GM18520 (cell line): ENCODE data around the gene BOK.
A peak's percentile ranks its signal among the peaks of the same experiment; 100 is the strongest.

Source experiments
- ATAC-seq: cut with Tn5 transposase; IDR thresholded peaks from one replicate; pipeline ENCODE4 v1.9.1; 2021; ENCODE audit not compliant: unreplicated experiment

The BOK gene

DNA sequence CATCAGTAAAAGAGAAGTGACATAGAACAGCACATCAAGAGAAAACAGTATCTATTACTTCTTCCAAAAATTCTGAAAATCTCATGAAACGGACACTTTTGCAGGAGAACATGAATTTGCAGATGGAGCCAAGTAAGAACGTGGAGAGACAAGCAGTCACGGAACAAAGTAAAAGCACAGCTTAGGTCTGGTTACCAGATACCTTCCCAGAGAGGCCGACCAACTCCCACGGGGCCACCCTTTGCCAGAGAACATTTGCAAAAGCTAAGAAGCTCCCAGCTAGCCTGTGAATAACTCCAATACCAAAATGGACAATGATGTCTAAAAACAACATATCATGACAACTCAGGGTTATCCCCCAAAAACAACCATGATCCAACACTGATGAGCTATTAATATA lies 39.5 kb downstream of the BOK start:
- no peak for ATAC-seq

DNA sequence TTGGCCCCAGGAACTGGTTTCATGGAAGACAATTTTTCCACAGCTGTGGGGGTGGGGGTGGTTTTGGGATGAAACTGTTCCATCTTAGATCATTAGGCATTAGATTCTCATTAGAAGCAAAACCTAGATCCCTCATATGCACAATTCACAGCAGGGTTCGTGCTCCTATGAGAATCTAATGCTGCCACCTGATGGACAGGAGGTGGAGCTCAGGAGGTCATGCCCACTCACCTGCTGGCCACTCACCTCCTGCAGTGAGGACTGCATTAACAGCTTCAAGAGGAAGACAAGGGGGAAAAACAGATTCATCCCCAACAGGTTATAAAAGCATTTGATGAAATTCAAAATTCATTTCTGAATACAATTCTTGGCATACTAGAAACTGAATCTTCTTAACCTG lies 39.9 kb downstream of the BOK start:
- ATAC-seq, result no peak

DNA sequence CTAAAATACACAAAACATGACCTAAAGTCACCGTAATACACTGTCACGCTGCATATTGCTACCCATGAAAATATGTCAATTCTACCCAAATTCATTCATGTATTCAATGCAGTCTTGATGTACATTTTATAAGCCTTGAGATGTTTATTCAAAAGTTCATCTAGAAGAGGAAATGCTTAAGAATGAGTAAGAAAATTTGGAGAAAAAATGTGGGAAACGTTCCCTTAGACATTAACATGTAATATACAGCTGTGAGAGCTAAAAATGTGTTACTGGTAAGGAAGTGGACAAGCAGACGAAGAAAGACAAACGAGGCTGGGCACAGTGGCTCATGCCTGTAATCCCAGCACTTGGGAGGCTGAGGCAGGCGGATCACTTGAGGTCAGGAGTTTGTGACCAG lies 41.1 kb downstream of the BOK start:
- no peak for ATAC-seq

DNA sequence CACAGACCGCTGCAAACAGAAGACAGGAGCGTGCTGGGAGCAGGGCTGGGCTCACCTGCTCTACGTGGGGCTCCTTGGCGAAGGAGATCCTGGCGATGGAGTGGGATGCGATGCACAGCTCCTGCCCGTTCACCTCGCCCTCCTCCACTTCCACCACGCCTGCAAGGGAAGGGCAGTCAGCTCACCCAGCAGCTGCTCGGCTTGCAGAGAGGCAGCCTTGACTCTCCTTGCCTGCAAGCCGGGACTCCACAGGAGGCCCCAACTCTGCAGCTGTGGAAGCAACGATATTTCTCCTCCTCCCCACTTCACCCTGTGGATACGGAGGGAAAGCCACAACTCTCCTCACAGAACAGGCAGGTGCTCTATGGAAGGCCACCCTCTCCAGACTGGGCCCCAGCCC lies 43.3 kb downstream of the BOK start:
- ATAC-seq, result no peak

DNA sequence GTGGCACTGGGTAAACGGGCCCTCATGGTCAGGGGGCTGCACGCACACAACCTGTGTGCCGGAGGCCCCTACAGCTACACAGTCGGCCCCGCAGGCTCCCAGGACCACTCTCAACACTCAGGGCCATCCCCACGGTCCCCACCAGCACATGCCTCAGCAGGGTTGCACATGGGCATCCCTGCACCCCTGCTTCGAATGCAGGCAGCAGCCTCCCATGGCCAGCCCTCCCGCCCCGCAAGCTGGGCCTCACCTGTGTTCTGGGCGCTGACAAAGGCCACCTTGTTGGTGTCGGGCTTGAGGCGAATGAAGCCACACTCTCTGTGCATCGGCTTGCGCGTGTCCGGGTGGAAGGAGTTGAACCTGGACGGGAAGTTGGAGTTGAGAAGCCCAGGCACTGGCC lies 44.2 kb downstream of the BOK start:
- ATAC-seq, result no peak

DNA sequence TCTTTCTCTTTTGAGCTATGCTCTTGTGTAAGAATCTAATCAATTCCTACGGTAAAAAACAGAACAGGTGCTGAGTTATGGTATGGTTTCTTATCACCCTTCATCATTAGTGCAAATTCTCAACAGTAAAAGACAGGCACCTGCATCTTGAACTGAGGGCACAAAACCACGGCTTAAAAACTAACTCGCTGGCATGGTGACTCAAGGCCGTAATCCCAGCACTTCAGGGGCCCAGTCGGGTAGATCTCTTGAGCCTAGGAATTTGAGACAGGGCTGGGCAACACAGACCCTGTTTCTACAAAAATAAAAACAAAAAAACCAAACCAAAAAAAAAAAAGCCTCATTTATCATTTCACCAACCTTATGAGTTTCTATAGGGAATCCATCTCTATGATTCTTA lies 45.1 kb downstream of the BOK start:
- ATAC-seq, result no peak

DNA sequence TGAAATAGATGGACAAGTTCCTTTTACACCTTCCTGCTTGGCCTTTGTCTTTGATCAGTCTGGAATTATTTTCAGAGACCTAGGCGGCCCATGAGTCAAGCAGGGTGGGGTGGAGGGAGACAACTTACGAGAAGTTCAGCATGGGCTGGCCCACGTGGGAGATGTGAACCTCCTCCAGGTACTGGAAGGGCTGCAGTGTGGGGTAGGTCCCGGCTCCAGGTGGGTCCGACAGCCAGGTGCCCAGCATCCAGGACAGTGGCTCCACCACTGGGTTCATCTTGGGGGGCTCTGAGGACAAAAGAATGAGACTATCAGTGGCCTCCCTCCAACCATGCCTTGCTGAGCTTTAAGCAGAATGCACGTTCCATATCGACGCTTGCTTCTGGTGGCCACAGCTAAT lies 47.6 kb downstream of the BOK start:
- no peak for ATAC-seq

DNA sequence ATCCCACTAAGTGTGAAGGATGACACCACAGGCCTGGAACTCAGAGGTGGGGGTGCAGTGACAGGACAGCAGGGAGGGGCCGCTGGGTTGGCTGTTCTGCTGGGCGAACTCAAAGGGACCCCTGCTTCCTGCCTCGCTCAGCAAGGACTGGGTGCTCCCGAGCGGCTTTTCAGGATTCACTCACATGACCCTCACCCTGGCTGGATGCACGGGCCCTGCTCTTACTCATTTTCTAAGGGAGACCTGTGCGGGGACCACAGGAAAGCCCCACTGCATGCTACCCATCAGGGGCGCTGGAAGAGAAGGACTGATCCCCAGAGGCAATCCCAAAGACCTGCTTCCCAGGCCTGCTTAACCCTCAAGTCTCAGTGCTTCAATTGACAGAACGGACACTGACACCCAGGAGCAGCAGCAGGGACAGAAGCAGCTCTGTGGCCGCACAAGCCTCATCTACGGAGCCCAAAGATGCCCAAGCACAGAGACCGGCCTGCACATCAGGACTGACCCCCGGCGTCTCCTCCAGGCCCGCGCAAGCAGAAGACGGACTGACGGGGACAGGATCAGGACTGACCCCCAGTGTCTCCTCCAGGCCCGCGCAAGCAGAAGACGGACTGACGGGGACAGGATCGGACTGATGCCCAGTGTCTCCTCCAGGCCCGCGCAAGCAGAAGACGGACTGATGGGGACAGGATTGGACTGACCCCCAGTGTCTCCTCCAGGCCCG lies 48.8 kb downstream of the BOK start:
- ATAC-seq, result no peak

DNA sequence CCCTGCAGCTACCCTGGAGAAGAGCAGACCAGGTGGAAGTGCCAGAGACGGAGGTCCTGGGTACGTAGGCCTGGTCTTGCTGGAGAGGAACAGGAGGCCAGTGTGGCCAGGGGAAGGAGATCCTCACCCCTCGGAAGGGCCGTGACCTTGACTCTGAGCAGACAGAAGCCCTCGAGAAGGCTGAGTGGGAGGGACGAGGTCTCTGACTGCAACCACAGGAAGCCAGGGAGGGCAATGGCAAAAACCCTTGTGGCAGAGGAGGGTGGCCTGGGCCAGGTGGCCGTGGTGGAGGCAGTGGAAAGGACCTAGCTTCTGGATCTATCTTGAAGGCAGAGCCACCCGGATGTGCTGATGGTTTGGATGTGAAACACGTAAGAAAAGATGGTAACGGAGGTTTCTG lies 50.3 kb downstream of the BOK start:
- ATAC-seq, result no peak

DNA sequence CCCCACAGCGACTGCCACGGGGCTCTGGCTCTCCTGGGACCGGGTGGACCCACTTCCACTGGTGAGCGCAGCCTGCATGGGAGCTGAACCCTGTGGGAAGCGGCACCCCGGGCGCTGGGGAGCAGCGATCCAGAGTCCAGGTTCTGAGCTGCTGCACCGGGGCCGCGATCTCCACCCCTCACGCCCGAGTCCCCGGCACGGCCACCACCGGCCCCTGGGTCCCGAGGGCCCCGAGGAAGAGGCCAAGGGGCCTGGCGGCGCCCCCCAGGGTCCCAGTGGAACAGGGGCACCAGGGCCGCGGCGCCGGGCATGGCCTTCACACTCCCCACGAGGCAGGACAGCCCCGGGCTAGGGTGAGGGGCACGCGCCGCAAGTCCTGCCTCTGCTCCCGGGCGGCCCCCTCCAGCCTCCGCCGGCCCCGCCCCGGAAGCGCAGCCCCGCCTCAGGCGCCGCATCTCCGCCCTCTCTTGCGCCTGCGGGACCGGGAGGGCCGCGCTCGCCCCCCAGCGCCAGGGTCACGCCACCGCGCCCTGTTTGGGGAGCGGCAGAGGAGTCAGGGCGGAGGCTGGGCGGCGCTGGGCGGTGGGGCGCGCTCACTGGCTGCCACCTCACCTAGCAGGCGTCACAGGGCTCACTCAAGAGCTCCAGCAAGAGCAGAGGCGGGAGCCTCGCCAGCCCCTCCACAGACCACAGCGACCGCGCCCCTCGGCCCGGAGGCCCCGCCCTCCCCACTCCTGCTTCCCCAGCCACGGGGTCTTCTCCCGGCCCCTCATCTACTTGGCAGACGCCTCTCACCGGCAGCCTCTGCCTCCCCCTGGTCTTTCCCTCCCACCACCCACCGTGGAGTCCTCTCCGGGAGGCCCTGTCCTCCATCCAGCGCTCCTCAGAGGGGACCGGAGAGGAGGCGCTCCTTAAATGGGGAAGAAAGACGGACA lies 51.6 kb downstream of the BOK start:
- ATAC-seq, result peak; percentile 84

DNA sequence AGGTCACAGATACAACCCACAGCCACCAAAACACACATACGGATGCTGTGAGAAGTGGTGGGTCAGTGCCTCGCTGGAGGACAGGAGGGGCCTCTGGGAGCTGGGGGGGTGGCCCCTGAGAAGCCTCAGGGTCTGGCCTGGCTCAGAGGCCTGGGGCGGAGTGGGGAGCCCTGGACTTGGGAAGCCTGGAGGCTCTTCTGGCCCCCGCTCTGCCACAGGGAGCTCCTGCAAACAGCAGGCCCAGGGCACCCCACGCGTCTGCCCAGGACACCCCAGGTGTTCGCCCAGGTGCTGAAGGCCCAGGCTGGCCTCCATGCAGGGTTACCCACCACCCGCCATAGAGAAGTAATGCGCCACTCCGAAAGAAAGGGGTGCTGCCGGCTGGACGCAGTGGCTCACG lies 52.5 kb downstream of the BOK start:
- no peak for ATAC-seq

DNA sequence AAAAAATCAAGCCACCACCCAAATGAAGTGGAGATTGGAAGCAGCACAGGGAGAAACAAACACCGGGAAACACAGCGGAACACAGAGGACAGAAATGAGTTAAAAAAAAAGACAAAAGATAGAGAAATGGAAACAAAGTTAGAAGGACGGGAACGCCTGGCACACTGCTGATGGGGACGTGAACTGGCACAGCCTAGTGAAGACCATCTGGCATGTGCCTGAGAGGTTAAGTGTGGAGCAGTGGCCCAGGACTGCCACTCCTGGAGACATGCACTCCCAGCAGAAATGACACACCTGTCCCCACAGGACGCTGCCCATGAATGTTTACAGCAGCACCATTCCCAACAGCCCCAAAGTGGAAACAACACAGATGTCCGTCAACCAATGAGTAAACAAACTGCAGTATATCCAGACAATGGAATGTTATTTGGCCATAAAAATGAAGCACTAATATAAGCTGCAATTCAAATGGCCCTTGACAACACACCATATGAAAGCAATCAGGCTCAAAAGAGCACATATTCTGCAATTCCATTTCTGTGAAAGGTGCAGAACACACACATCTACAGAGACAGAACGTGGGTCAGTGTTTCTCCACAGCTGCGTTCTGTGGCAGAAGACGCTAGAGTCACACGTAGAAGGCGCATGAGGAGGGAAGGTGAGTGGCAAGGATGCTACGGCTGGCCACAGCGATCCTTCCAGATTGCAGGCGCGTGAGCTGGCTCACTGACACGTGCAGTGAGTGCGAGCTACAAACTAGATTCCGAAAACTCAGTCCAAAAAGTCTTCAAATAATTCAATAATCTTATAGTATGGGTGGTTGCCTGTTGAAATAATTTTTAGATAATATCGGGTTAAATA lies 53.8 kb downstream of the BOK start:
- no peak for ATAC-seq

DNA sequence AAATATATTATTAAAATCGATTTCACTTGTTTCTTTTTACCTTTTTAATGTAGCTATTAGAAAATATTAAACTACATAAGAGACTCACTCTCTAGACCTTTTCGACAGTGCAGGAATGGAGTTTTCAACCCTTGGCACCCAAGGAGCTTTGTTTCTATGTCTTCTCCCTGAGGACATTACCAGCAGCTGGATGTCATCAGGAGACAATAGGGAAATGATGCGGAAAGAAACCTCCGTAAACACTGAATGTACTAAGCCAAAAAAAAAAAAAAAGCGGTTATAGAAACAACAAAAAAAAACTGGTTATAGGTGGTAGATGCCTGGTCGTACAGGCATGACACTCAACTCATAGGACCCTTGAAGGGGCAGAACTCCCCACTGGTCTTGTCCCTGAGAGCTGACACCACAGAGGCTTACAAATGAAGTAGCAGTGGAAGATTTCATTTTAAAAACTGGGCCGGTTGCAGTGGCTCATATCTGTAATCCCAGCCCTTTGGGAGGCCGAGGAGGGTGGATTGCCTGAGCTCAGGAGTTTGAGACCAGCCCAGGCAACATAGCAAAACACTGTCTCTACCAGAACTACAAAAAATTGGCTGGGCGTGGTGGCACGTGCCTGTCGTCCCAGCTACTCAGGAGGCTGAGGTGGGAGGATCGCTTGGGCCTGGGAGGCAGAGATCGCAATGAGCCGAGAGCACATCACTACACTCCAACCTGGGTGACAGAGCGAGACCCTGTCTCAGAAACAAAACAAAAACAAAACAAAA lies 54.7 kb downstream of the BOK start:
- no peak for ATAC-seq

DNA sequence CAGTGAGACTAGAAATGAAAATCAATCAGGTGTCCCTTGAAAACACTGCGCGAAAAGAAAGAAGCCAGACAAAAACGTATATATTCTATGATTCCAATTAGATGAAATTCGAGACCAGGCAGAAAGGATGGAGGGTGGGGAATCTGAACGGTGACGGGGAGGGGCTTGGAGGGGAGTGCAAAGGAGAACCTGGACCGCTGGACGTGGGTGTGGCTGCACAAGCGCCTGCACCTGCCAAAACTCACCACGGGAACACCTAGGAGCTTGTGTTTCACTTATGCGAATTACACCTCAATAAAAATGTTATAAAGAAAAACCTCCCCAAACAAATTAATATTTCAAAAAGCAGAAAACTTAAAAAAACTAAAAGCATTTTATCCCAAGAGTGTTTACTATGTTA lies 56.5 kb downstream of the BOK start:
- no peak for ATAC-seq

DNA sequence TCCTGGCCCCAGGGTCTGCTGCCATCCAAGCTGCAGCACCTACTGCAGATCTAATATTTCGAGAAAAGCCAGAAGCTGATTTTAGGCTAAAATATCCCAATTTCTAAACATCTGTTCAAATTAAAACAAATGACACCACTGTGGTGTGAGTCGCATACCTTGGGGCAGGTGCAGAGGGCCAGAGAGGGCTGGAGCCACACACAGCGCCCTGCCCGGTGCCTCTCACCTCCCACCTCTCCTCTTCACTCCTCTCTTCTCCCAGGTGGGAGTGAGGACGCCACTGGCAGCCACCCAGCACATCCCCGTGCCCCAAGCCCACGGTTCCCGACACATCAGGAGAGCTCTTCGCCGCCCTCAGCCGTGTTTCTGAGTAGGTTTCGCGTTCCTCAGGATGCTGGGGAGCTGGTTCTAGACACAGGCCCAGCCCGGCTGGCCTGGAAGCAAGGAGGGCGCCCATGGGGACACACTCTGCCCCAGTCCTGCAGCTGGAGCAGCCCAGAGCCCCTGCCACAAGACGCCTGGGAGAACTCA lies 57.0 kb downstream of the BOK start:
- no peak for ATAC-seq

DNA sequence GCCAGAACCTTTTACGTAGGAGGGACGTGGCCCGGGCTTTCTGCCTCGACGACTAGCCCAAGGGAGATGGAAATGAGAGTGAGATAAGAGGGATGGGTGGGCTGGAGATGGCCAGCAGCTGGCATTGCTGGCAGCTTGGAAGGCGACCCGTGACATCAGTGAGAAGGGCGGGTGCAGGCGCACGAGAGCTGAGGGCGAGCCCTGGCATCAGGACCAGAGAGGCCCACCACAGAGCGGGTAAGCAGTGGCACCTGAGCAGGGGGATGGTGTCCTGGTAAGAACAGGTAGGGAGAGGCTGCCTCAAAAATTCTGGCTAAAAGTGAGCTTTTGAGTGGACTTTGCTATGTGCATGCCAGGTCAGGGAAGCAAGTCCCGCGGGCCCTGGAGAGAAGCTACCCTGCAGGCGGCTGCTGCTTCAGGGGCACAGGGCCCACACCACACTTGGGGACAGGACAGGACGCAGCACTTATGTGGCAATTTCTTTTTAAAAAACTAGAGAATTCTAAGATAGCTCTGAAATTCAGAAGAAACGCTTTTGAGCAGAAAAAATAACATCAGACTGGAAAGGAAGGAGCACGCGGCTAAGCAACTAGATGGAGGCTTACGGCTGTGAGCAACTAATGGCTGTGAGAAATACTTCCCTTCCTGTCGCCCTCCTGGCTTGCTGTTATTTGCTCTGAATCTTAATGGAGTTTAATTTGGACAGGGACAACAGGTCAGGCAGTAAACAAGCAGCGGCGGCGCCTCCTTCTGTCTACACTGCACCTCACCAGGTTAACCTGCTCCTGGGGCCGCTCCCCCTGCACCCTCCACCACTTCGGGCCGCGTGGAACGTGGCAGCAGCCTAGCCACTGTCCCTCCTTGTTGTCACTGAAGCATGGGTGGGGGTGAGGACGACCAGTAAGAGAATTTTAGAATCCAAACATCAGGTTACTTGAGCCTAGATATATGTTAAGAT lies 57.9 kb downstream of the BOK start:
- ATAC-seq, result no peak

DNA sequence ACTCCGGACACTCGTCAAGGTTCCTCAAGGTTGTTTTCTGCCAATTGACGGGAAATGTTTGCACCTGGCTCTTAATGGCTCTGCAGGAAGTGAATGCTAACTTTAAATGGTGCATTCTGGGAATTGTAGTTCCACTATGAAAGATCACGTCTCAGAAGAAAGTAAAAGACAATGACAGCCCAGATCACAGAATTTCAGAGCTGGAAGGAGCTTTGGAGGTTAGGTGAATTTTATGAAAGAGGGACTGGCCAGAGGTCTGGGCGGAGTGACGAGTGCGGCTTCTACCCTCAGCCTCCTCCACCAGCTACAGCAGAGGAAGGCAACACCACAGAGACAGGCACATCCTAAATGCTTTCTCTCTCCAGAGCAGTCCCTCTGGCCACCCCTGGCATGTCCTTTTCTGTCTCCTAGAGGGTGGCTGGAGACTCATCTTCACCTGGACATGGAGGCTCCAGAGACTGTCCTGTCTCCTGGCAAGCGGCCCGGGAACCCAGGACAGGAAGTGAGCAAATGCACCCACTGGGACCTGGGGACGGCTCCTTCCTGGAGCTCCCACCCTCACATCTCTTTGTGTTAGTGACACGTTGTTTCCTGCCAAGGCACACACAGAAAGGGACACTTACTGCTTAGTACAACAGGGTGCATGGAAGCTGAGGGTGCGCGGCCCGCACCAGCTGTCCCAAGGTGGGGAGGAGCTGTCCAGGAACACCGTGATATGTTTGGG lies 59.0 kb downstream of the BOK start:
- ATAC-seq, result no peak

DNA sequence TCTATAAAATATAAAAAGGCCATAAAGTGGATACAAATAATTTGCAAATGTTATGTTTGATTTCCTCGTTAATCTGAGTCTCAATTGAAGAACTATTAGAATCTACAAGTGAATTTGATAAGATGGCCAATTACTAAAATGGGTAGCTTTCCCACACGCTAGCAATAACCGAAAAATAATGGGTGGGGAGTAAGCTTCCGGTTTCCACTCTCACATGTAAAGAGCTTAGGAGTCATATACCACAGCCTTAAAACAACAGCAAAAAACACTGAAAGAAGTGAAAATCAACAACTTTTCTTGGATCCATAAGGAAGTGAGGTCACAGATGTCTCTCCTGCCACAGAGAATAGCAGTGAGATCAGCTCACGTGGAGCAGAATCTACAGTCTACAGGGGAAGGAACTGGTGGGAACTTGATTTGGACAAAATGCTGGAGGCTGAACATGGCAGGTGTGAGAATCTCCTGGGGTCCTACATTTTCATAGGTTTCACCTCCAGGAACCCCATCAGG lies 59.8 kb downstream of the BOK start:
- ATAC-seq, result no peak
